Testis (tissue), 2 donors: ENCODE measurements around the gene VRK1.

ENCODE experiments used
- CTCF ChIP-seq, 3 experiments: fragments of 450-650 bp in 2 of 3; fragments of 200-600 bp in 1 of 3; sonication (generic) in 1 of 3; IDR thresholded peaks; one replicate each; pipeline ENCODE4 v1.5.1; 2016 to 2019; ENCODE audit warnings: antibody characterized with exemption in 3 of 3, mild to moderate bottlenecking in 2 of 3, moderate library complexity in 1 of 3
- POLR2A ChIP-seq: fragments of 450-650 bp; IDR thresholded peaks from one replicate; pipeline ENCODE4 v1.6.1; 2017; ENCODE audit warnings: antibody characterized with exemption, mild to moderate bottlenecking, moderate library complexity

- TF ChIP-seq CTCF (IDR thresholded peaks at IDR 0.05) (no peak), POLR2A (no peak)
Observed at GRCh38 chr14:96761066-96761465, 36.1 kb upstream of the VRK1 start.
